GM21515 (cell line): ENCODE data around the gene NRSN2.
"Not testable (repeated sequence)": the region's sequence is repeated elsewhere in the genome, so short reads cannot be mapped to it uniquely, and the experiment has no call there.

Source experiments
- ATAC-seq: cut with Tn5 transposase; IDR thresholded peaks from one replicate; pipeline ENCODE4 v1.9.1; 2021; ENCODE audit not compliant: unreplicated experiment

The NRSN2 gene

GRCh38 chr20:353166-353565, 6.3 kb downstream of the NRSN2 start:
- no peak for ATAC-seq

GRCh38 chr20:354298-354977, 7.5 kb downstream of the NRSN2 start:
- peak; percentile 85 for ATAC-seq

GRCh38 chr20:356154-356553, 9.2 kb downstream of the NRSN2 start:
- ATAC-seq = not testable (repeated sequence)

- ATAC-seq = no peak
Observed at GRCh38 chr20:356745-357144, 9.8 kb downstream of the NRSN2 start.

- no peak for ATAC-seq
Observed at GRCh38 chr20:358891-359555, 12.1 kb downstream of the NRSN2 start.

GRCh38 chr20:361561-361960, 14.7 kb downstream of the NRSN2 start:
- no peak for ATAC-seq

GRCh38 chr20:362271-363254, 15.7 kb downstream of the NRSN2 start:
- ATAC-seq = no peak

- ATAC-seq = no peak
Observed at GRCh38 chr20:363319-364078, 16.6 kb downstream of the NRSN2 start.

GRCh38 chr20:364905-365794, 18.2 kb downstream of the NRSN2 start:
- ATAC-seq = no peak

- ATAC-seq = no peak
Observed at GRCh38 chr20:366041-366718, 19.3 kb downstream of the NRSN2 start.

GRCh38 chr20:366719-367485, 20.0 kb downstream of the NRSN2 start:
- ATAC-seq = no peak

- no peak for ATAC-seq
Observed at GRCh38 chr20:367486-367887, 20.6 kb downstream of the NRSN2 start.

- no peak for ATAC-seq
Observed at GRCh38 chr20:368915-369314, 22.0 kb downstream of the NRSN2 start.

- no peak for ATAC-seq
Observed at GRCh38 chr20:370151-370600, 23.3 kb downstream of the NRSN2 start.

- no peak for ATAC-seq
Observed at GRCh38 chr20:370977-371754, 24.3 kb downstream of the NRSN2 start.

GRCh38 chr20:371755-372542, 25.0 kb downstream of the NRSN2 start:
- ATAC-seq = no peak

- ATAC-seq = not testable (repeated sequence)
Observed at GRCh38 chr20:372543-373082, 25.7 kb downstream of the NRSN2 start.
